Measurements from ENCODE around the gene HOXB3. TPM values are rescaled to one million over a fixed set of nuclear protein-coding genes. Genes with fewer than 3 reads are reported as not detected.

The HOXB3 gene
- total RNA-seq, 1 experiment from 2014 or later = not detected

DNA sequence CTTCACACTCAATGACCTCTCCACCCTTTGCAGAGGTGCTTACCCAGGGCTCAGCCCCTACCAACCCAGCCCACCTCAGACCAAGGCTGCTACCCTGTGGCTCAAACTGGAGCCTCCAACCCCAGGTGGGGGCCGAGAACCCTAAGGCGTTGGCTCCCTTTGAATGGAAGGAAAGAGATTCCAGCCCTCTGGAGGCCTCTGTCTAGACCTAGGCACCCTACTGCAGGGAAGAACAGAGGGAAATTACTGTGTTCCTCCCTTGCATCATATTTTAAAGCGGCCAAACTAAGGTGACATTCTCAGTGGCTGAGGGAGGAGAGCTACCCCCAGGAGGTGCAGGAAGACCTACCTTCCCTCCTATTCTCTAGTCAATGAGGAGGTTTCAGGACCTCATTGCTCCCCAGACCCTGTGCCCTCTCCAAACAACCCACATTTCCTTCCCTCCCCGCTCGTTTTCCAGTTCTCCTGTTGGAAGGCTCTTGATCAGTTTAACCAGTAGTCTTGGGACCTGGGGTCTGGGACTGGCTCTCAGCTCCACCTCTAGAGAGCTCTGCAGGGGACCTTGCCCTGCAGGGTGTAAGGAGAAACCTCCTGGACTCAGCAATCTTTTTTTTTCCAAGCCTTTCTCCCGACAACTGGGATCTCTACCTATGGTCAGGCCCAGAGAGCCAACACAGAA lies 30.6 kb upstream of the HOXB3 start:
- peaks cover 98% of the 10 kb centered on the region for H3K27me3 ChIP-seq (ENCODE audit: insufficient read depth, low read length)

More for the DNA sequence above, 30.6 kb upstream of the HOXB3 start:
- Histone ChIP-seq H2AFZ (ENCODE audit: low read length) (no peak overlapping the region), H4K91ac (ENCODE audit: insufficient read length, low read depth, low read length) (no peak overlapping the region), H3K4me1 (ENCODE audit: insufficient read depth, low read length) (no peaks in the 10 kb centered on the region), H2BK12ac (ENCODE audit: insufficient read length, low read depth, low read length) (no peak overlapping the region), H3K23me2 (ENCODE audit: insufficient read length, low read depth, low read length, poor library complexity, severe bottlenecking) (peaks cover 5% of the 10 kb centered on the region), H3K9ac (ENCODE audit: extremely low read depth, insufficient read length, low read length) (no peak overlapping the region), H3K14ac (ENCODE audit: insufficient read depth, low read length) (no peak overlapping the region), H2BK5ac (ENCODE audit: insufficient read length, low read length) (no peak overlapping the region), H3K18ac (ENCODE audit: insufficient read length, low read depth, low read length) (no peak overlapping the region), H2BK15ac (ENCODE audit: low read depth, low read length) (no peak overlapping the region), H3T11ph (ENCODE audit: low read length) (no peak overlapping the region), H2BK120ac (ENCODE audit: low read depth, low read length, poor library complexity, severe bottlenecking) (no peak overlapping the region), H3K4me2 (ENCODE audit: insufficient read depth, insufficient read length, low read length) (no peak overlapping the region), H2BK20ac (ENCODE audit: low read depth, low read length, poor library complexity, severe bottlenecking) (no peak overlapping the region), H4K5ac (ENCODE audit: insufficient read length, low read depth, low read length) (no peak overlapping the region), H3K23ac (ENCODE audit: insufficient read length, low read depth, low read length) (no peak overlapping the region), H4K8ac (replicated peaks; ENCODE audit: insufficient read length, low read depth, low read length) (no peak overlapping the region), H3K79me2 (ENCODE audit: insufficient read depth, low read length) (no peaks in the 10 kb centered on the region), H3K4ac (ENCODE audit: low read depth, low read length) (no peak overlapping the region), H2AK5ac (ENCODE audit: insufficient read length, low read length) (no peak overlapping the region), H3K79me1 (ENCODE audit: insufficient read depth, low read depth, low read length, poor library complexity, severe bottlenecking) (no peaks in the 10 kb centered on the region), H3K27ac (ENCODE audit: insufficient read length, low read depth, low read length) (no peak overlapping the region), H3K9me3 (ENCODE audit: control insufficient read depth, low read depth, low read length) (no peaks in the 10 kb centered on the region), H3K56ac (ENCODE audit: insufficient read length, low read depth, low read length) (no peak overlapping the region), H4K20me1 (ENCODE audit: control insufficient read depth, insufficient read depth, insufficient read length) (no peaks in the 10 kb centered on the region)
- Mint-ChIP-seq H3K4me3 (no peak overlapping the region), H3K27ac (no peak overlapping the region), H3K36me3 (ENCODE audit: insufficient read depth in 1 of 3, low read depth in 3 of 3) (peaks cover 0 to 2% (median 0%) of the 10 kb centered on the region in 3 experiments; a peak in 1 of 7 replicates), H3K27me3 (ENCODE audit: low read depth) (peaks cover 100% of the 10 kb centered on the region), H3K9me3 (peaks cover 3 to 24% of the 10 kb centered on the region in 2 experiments; a peak in 3 of 5 replicates), H3K4me1 (peaks cover 3 to 17% of the 10 kb centered on the region in 2 experiments; a peak in 3 of 4 replicates)
- DNase-seq = no peak
- no CpG with 5 or more reads among the region's 6 CpGs for WGBS (ENCODE audit: extremely low coverage, insufficient read length, low lambda C conversion rate)
- TF ChIP-seq, protein P1, sequence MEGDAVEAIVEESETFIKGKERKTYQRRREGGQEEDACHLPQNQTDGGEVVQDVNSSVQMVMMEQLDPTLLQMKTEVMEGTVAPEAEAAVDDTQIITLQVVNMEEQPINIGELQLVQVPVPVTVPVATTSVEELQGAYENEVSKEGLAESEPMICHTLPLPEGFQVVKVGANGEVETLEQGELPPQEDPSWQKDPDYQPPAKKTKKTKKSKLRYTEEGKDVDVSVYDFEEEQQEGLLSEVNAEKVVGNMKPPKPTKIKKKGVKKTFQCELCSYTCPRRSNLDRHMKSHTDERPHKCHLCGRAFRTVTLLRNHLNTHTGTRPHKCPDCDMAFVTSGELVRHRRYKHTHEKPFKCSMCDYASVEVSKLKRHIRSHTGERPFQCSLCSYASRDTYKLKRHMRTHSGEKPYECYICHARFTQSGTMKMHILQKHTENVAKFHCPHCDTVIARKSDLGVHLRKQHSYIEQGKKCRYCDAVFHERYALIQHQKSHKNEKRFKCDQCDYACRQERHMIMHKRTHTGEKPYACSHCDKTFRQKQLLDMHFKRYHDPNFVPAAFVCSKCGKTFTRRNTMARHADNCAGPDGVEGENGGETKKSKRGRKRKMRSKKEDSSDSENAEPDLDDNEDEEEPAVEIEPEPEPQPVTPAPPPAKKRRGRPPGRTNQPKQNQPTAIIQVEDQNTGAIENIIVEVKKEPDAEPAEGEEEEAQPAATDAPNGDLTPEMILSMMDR (conservative IDR thresholded peaks at IDR 0.05) = no peak
